DOHH2 (cell line): Measurements from ENCODE around the gene BBS5.

Experiments used
- CTCF ChIP-seq: fragments of 200-600 bp; sonication (generic); IDR thresholded peaks from one replicate; pipeline ENCODE4 v1.5.1; 2014; ENCODE audit warnings: antibody characterized with exemption, mild to moderate bottlenecking, low read depth, low read length; ENCODE audit not compliant: poor library complexity, severe bottlenecking
- EZH2phosphoT487 ChIP-seq: fragments of 200-600 bp; sonication (generic); IDR thresholded peaks from 2 replicates; pipeline ENCODE4 v1.6.1; 2017; ENCODE audit warnings: borderline replicate concordance, mild to moderate bottlenecking, antibody characterized with exemption, low read length, moderate library complexity, mixed read lengths

GRCh38 chr2:169464882-169465281, 14.4 kb upstream of the BBS5 start:
- TF ChIP-seq CTCF, result no peak
- no peak for TF ChIP-seq EZH2phosphoT487
